ENCODE results near the gene KCNMA1.

Gene KCNMA1

GRCh38 chr10:77380191-77380590, 257.4 kb downstream of the KCNMA1 start:
- in situ Hi-C loops (cut with MboI; ENCODE audit: low pct_unique_long_range_greater_than_20kb, low sequenced_read_pairs) = no loop called here
- DNase-seq = no peak

DNA sequence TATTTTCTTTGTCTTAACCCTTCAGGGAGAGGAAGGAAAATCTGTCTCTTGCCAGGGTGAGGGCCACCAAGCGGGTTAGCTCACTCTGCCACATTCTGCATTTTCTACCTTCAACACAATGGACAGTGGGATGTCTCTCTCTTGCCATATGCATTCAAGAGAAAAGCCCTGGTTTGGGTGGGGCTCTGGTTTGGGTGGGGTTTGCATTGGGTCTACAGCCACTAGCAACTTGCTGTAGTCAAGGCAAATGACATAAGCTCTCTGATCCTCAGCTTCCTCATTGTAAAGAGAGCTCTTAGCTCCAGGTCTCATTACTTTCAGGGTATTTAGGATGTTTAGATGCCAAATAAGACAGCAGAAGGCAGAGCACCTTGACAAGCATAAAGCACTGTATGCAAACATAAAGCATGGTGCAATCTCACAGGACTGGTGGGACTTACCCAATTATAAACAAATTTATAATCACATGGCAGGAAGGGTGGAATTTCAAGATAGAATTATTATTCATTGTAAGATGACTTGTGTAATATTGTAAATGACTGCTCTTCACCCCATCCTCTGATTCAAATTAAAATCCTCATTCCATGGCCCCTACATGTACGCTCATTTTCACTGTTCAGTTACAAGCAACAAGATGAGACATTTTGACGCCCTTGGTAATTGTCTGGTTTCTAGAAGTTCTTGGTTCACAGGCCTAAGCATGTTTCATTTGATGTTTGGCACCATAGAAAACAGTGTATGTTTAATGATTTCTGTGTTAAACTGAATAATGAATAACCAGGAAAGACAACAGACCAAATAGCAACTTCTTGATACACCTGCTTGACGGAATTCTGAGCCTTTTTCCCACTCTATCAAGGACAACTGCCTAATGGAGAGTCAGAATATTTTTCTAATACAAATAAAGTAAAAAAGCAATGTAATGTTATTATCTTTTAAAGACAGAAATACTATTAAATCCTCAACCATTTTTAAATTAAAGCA, 258.9 kb downstream of the KCNMA1 start:
- in situ Hi-C loops (cut with MboI; ENCODE audit: low pct_unique_long_range_greater_than_20kb, low sequenced_read_pairs) = no loop called here
- no peak for DNase-seq

- DNase-seq = no peak
- in situ Hi-C loops (cut with MboI; ENCODE audit: low pct_unique_long_range_greater_than_20kb, low sequenced_read_pairs) = no loop called here
Observed at GRCh38 chr10:77377678-77378352, 259.8 kb downstream of the KCNMA1 start.

DNA sequence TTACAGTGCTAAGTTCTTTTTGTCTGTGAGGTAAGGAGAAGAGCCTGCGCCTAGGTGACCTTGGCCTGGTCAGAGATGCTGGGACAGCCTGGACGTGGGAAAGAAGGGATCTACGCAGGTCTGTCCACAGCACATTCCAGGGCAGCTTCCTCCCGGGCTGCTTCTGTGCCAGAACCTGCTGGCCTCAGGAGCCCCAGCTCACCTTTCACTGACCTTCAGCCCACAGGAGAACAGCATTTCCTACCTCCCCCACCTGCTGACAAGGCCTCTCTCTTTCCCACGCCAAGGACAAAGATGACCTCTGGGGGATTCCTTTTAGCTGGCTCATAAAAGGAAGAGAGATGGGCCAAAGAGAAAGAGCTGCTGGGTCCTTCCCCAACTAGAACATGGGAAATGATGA, 260.6 kb downstream of the KCNMA1 start:
- in situ Hi-C loops (cut with MboI; ENCODE audit: low pct_unique_long_range_greater_than_20kb, low sequenced_read_pairs) = no loop called here

DNA sequence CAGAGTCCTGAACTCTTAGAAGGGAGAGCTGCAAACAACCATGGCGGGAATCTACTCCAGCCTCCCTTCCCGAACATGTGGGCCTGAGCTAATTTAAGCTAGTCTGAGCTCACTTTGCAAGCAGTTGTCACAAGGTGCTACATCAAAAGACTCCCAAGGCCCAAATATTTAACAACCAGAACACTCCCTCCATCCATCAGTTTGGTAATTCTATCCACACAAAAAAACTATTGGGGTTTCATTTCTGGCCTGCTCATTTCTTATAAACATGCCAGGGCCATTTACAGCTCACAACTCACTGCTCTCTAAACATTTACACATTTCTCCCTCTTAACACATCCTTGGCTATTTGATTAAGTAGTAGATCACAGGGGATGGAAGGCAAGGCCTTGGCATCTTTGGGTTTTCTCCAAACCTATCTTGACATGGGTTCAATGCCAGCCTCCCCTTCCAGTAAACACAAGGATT, 263.4 kb downstream of the KCNMA1 start:
- DNase-seq = no peak
- in situ Hi-C loops (cut with MboI; ENCODE audit: low pct_unique_long_range_greater_than_20kb, low sequenced_read_pairs) = no loop called here

More for the DNA sequence above, 260.6 kb downstream of the KCNMA1 start:
- no peak for DNase-seq

GRCh38 chr10:77371848-77372799, 265.5 kb downstream of the KCNMA1 start:
- in situ Hi-C loops (cut with MboI; ENCODE audit: low pct_unique_long_range_greater_than_20kb, low sequenced_read_pairs) = no loop called here

DNA sequence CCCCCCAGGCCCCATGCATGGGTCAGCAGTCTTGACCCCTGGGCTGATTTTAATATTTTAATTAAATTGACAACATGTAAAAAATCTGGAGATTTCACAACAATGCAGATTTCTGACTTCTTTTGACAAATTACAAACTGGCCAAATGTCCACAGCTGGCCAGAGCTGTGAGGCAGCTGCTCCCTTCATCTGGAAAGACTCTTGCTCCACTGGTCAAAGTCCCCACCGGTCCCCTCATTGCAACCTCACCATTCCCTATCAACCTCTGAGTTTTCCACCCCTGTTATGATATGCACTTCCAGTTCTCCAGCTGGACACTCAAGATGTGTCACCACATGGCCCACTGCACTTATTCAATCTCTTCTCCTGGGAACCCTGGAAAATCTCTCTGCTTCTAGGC, 266.2 kb downstream of the KCNMA1 start:
- DNase-seq = no peak
- in situ Hi-C loops (cut with MboI; ENCODE audit: low pct_unique_long_range_greater_than_20kb, low sequenced_read_pairs) = no loop called here

More at GRCh38 chr10:77371848-77372799, 265.5 kb downstream of the KCNMA1 start:
- DNase-seq = no peak

DNA sequence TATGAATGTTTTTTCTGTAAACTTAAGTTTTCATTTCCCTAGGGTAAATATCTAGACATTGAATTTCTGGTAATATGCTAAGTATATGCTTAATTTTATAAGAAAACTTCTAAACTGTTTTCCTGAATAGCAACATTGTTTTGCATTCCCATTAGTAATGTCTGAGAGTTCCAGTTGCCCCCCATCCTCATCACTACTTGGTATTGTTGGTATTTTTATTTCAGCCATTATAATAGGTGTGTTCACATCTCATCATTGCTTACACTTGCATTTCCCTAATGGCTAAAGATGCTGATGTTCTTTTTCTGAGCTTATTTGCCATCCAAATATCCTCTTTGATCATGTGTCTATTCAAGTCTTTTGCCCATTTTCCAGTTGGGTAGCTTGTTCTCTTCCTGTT, 269.6 kb downstream of the KCNMA1 start:
- DNase-seq = no peak
- in situ Hi-C loops (cut with MboI; ENCODE audit: low pct_unique_long_range_greater_than_20kb, low sequenced_read_pairs) = no loop called here

- in situ Hi-C loops (cut with MboI; ENCODE audit: low pct_unique_long_range_greater_than_20kb, low sequenced_read_pairs) = no loop called here
- no peak for DNase-seq
Observed at GRCh38 chr10:77363210-77363609, 274.4 kb downstream of the KCNMA1 start.

GRCh38 chr10:77361831-77362230, 275.8 kb downstream of the KCNMA1 start:
- no peak for DNase-seq
- in situ Hi-C loops (cut with MboI; ENCODE audit: low pct_unique_long_range_greater_than_20kb, low sequenced_read_pairs) = no loop called here

DNA sequence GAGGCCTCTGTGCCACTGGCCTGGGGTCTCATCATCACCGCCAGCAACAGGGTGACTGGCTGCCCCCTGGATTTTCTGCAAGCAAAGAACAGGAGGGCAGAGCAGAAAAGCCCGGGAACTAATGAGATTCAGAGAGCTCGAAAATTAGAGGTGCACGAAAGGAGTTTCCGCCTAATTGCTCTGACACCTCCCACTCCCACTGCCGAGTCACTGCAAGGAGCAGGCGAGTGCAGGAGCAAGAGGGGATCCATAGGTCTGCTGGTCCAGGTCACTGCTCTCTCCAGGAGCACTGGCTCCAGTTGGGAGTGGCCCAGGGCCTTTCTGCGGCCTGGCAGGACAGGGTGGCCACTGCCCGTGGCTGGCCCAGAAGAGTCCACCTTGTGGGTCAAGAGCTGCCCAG, 276.2 kb downstream of the KCNMA1 start:
- in situ Hi-C loops (cut with MboI; ENCODE audit: low pct_unique_long_range_greater_than_20kb, low sequenced_read_pairs) = no loop called here
- no peak for DNase-seq

GRCh38 chr10:77360835-77361234, 276.8 kb downstream of the KCNMA1 start:
- in situ Hi-C loops (cut with MboI; ENCODE audit: low pct_unique_long_range_greater_than_20kb, low sequenced_read_pairs) = no loop called here

DNA sequence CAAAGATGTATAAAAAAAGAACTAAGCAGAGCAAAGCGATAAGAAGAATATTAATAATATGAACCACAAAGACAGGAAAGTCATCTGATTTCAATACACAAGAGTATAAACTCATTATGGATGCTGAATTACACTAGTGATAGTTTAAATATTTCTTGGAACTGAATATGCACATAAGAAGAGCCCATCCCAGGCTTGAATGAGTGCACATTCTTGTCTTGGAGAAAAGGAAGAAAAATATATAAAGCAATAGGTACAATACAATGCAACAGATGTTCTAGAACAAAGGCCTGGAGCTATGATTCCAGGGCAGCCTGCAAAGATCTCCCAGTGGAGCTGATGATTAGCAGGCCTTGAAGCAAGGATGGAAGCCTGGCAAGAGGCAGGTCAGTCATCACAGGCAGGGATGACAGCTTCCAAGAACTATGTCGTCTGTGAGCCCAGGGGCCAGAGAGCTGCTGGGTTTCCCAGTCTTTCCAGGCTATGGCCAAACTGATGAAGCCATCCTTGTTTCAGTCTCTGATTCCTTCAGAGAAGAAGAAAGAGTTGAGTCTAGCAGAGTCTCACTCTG, 277.6 kb downstream of the KCNMA1 start:
- no peak for DNase-seq
- in situ Hi-C loops (cut with MboI; ENCODE audit: low pct_unique_long_range_greater_than_20kb, low sequenced_read_pairs) = no loop called here

More at GRCh38 chr10:77360835-77361234, 276.8 kb downstream of the KCNMA1 start:
- DNase-seq = no peak

DNA sequence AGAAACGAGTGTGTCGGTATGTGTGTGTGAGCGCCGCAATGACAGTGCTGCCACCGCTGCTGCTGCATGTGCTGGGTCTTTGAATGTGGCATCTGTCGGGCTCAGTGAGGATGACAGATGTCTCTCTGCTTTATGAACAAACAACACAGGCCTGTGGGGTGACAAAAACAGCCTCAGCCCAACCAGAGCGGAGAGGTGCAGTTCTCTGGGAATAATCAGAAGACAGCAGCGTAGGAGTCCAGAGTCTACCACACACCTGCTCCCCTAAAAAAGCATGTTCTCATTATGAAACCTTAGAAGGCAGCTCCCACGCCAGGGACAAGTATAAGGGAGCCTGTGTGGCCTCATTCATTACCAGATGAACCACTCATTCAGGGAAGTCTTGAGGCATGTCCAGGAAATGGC, 278.3 kb downstream of the KCNMA1 start:
- DNase-seq = no peak

DNA sequence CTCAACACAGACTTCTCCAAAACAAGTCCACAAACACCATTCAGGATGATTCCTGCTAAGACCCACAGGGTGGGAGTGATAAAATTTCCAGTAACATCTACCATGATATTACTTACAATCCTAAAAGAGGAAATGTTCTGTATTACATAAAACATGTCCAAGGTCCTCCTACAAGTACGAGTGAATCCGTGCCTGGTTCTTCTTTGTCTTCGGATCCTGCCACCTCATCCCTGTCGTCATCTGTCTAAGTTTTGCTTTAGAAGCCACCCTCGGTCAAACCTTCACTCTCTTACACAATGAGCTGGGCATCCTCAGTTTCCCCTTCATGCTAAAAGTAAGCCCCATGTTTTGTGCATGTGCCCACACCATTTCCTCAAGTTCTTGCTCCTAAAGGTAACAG, 279.0 kb downstream of the KCNMA1 start:
- in situ Hi-C loops (cut with MboI; ENCODE audit: low pct_unique_long_range_greater_than_20kb, low sequenced_read_pairs) = no loop called here

More for the DNA sequence above, 278.3 kb downstream of the KCNMA1 start:
- in situ Hi-C loops (cut with MboI; ENCODE audit: low pct_unique_long_range_greater_than_20kb, low sequenced_read_pairs) = no loop called here

GRCh38 chr10:77357611-77358310, 279.8 kb downstream of the KCNMA1 start:
- DNase-seq = no peak
- in situ Hi-C loops (cut with MboI; ENCODE audit: low pct_unique_long_range_greater_than_20kb, low sequenced_read_pairs) = no loop called here

More for the DNA sequence above, 279.0 kb downstream of the KCNMA1 start:
- no peak for DNase-seq

DNA sequence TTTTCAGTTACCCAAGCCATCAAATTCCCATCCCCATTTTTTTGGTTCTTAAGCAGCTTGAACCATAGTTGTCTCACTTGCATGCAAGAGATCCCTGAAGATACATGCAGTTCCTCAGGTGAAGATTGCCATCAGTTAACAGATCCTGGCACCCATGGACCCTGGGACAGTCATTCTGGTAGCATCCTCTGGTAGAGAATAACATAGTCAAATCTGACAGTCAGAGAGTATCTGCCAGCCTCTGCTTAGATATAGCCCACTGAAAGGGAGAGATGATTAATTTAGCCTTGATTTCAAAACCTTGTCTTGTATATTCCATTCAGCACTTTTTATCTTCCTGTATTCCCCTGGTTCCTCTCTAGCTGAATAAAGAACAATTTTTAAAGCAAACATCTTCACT, 280.4 kb downstream of the KCNMA1 start:
- DNase-seq = no peak
- in situ Hi-C loops (cut with MboI; ENCODE audit: low pct_unique_long_range_greater_than_20kb, low sequenced_read_pairs) = no loop called here

GRCh38 chr10:77355844-77356243, 281.8 kb downstream of the KCNMA1 start:
- DNase-seq = no peak
- in situ Hi-C loops (cut with MboI; ENCODE audit: low pct_unique_long_range_greater_than_20kb, low sequenced_read_pairs) = no loop called here
